Stimulated activated naive CD8-positive, alpha-beta T cell treated with anti-CD3 and anti-CD28 coated beads, Interleukin-15, Interleukin-2, amounts not matched to agents 100 ng/mL and 50 ng/mL, for 24 hours (primary cell): ENCODE results near the gene TXNL4A.

ENCODE experiments used
- H3K27ac Mint-ChIP-seq: one replicate; pipeline ENCODE4 v1.8.0; 2021; ENCODE audit warnings: mild to moderate bottlenecking, mixed read lengths
- H3K27me3 Mint-ChIP-seq: one replicate; pipeline ENCODE4 v1.8.0; 2021; ENCODE audit warnings: mixed read lengths
- H3K36me3 Mint-ChIP-seq: one replicate; pipeline ENCODE4 v1.8.0; 2021; ENCODE audit warnings: low read depth, mixed read lengths
- H3K4me1 Mint-ChIP-seq: one replicate; pipeline ENCODE4 v1.8.0; 2021; ENCODE audit warnings: low read depth, mixed read lengths
- H3K4me3 Mint-ChIP-seq: one replicate; pipeline ENCODE4 v1.8.0; 2021; ENCODE audit warnings: mild to moderate bottlenecking, mixed read lengths
- H3K9me3 Mint-ChIP-seq: one replicate; pipeline ENCODE4 v1.8.0; 2021; ENCODE audit warnings: mixed read lengths

The TXNL4A gene

DNA sequence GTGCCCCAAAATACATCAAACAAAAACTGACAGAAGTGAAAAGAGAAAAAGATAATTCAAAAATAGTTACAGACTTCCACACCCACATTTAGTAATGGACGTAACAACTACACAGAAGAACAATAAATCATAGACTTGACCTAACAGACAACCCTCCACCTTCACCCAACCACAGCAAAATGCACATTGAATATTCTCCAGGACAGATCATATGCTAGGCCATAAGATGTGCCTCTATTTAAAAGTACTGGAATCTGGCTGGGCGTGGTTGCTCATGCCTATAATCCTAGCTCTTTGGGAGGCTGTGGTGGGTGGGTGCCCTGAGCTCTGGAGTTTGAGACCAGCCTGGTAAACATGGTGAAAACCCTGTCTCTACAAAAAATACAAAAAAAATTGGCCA lies 56.9 kb downstream of the TXNL4A start:
- no peak overlapping the region for H3K27ac Mint-ChIP-seq
- H3K36me3 Mint-ChIP-seq: peaks cover 78% of the 10 kb centered on the region
- H3K27me3 Mint-ChIP-seq: no peaks in the 10 kb centered on the region
- no peak overlapping the region for H3K4me3 Mint-ChIP-seq
- H3K9me3 Mint-ChIP-seq: peaks cover 37% of the 10 kb centered on the region
- H3K4me1 Mint-ChIP-seq: no peaks in the 10 kb centered on the region

- peaks cover 37% of the 10 kb centered on the region for H3K9me3 Mint-ChIP-seq
- peaks cover 71% of the 10 kb centered on the region for H3K36me3 Mint-ChIP-seq
- H3K27me3 Mint-ChIP-seq: no peaks in the 10 kb centered on the region
- no peaks in the 10 kb centered on the region for H3K4me1 Mint-ChIP-seq
- no peak overlapping the region for H3K4me3 Mint-ChIP-seq
- no peak overlapping the region for H3K27ac Mint-ChIP-seq
Measured at GRCh38 chr18:79930020-79930642, 58.2 kb downstream of the TXNL4A start.

DNA sequence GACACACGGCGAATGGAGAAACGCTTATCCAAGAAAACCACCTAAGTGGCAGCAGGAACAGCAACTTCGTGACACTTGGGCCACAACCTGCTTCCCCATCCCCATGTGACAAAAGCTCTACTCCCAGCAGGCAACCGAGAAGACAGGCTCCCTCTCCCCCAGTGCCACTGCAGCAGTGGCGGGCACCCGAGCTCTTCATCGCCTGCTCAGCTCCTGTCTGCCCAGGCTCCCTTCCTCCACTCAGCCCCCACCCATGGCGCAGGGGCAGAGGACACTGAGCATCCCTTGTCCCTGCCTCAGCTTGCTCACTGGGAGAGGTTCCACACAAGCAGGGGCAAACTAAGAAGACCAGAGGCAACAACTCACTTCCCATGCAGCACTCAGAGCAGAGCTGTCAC lies 59.8 kb downstream of the TXNL4A start:
- Mint-ChIP-seq H3K27ac (no peak overlapping the region), H3K27me3 (no peaks in the 10 kb centered on the region), H3K9me3 (peaks cover 28% of the 10 kb centered on the region), H3K4me1 (no peaks in the 10 kb centered on the region), H3K36me3 (peaks cover 63% of the 10 kb centered on the region), H3K4me3 (no peak overlapping the region)

- Mint-ChIP-seq H3K4me3 (no peak overlapping the region), H3K9me3 (peaks cover 21% of the 10 kb centered on the region), H3K4me1 (no peaks in the 10 kb centered on the region), H3K36me3 (peaks cover 60% of the 10 kb centered on the region), H3K27ac (no peak overlapping the region), H3K27me3 (no peaks in the 10 kb centered on the region)
Measured at GRCh38 chr18:79927607-79928562, 60.5 kb downstream of the TXNL4A start.

DNA sequence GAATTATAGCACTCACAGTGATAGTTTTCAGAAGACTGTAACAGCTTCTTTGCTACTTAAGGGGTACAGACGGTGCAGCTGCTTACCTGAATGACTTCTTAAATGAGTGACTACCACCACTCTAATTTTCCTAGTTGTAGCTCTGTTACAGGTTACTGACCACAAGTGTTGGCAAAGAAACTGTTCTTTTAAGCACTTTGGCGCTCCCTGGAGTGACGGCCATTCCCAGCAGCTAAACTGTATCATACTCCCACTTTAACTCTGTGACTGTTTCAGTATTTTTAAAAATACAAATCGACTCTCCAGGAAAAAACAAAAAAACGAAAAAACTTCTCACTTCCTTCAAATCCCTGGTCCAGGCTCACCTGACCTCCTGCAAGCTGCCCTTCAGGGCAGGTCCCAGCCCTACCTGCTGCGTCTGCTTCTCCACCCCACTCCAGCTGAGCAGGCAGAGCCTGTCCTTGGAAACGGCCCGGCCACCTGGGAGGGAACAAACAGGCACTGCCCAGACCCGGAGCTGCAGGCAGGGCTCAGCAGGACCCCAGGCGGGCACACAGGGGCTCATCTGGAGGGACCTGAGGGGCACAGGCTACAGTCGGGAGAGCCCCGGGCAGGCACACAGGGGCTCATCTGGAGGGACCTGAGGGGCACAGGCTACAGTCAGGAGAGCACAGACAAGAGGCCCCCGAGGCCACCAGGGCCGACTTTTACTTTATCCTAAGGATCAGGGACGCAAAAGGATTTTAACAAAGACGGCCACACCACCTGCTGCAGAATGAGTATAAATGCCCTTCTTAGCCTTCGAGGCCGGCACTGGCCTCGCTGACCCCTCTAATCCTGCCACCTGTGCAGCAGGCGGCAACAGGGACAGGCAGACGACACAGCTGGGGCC lies 61.4 kb downstream of the TXNL4A start:
- Mint-ChIP-seq H3K36me3 (peaks cover 50% of the 10 kb centered on the region), H3K27me3 (no peaks in the 10 kb centered on the region), H3K9me3 (peaks cover 19% of the 10 kb centered on the region), H3K27ac (no peak overlapping the region), H3K4me3 (no peak overlapping the region), H3K4me1 (no peaks in the 10 kb centered on the region)

DNA sequence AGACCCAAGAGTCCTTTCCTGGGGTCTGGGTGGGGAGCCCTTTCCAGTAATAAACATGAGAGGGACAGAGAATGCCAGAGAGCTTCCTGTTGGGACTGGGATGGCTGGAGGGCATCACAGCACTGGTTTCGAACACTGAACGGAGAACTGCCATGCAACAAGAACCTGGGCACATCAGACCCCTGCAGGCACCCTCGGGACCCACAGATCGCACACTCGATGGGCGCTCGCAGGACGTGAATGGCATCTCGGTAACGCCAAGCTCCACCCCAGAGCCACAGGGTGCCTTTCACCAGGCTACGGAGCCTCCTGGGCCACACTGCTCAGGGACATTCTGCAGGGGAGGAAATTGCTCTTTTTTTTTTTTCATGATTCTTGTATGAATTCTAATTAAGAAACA lies 62.1 kb downstream of the TXNL4A start:
- H3K27ac Mint-ChIP-seq: no peak overlapping the region
- H3K36me3 Mint-ChIP-seq: peaks cover 46% of the 10 kb centered on the region
- H3K4me3 Mint-ChIP-seq: no peak overlapping the region
- H3K27me3 Mint-ChIP-seq: no peaks in the 10 kb centered on the region
- peaks cover 16% of the 10 kb centered on the region for H3K9me3 Mint-ChIP-seq
- no peaks in the 10 kb centered on the region for H3K4me1 Mint-ChIP-seq

- no peak overlapping the region for H3K4me3 Mint-ChIP-seq
- peaks cover 40% of the 10 kb centered on the region for H3K36me3 Mint-ChIP-seq
- no peaks in the 10 kb centered on the region for H3K27me3 Mint-ChIP-seq
- peaks cover 11% of the 10 kb centered on the region for H3K9me3 Mint-ChIP-seq
- H3K4me1 Mint-ChIP-seq: no peaks in the 10 kb centered on the region
- H3K27ac Mint-ChIP-seq: no peak overlapping the region
Measured at GRCh38 chr18:79924814-79925731, 63.3 kb downstream of the TXNL4A start.

- Mint-ChIP-seq H3K36me3 (peaks cover 33% of the 10 kb centered on the region), H3K27me3 (no peaks in the 10 kb centered on the region), H3K4me1 (no peaks in the 10 kb centered on the region), H3K9me3 (peaks cover 3% of the 10 kb centered on the region), H3K4me3 (no peak overlapping the region), H3K27ac (no peak overlapping the region)
Measured at GRCh38 chr18:79923896-79924585, 64.3 kb downstream of the TXNL4A start.

GRCh38 chr18:79922971-79923411 lies 65.4 kb downstream of the TXNL4A start:
- H3K9me3 Mint-ChIP-seq: no peaks in the 10 kb centered on the region
- no peaks in the 10 kb centered on the region for H3K27me3 Mint-ChIP-seq
- no peak overlapping the region for H3K27ac Mint-ChIP-seq
- no peaks in the 10 kb centered on the region for H3K4me1 Mint-ChIP-seq
- H3K4me3 Mint-ChIP-seq: no peak overlapping the region
- H3K36me3 Mint-ChIP-seq: peaks cover 24% of the 10 kb centered on the region

- Mint-ChIP-seq H3K36me3 (peaks cover 24% of the 10 kb centered on the region), H3K4me1 (no peaks in the 10 kb centered on the region), H3K9me3 (no peaks in the 10 kb centered on the region), H3K27ac (no peak overlapping the region), H3K4me3 (no peak overlapping the region), H3K27me3 (no peaks in the 10 kb centered on the region)
Measured at GRCh38 chr18:79921984-79922965, 66.1 kb downstream of the TXNL4A start.
